Thoracic aorta (tissue), 2 donors: ENCODE results near the gene NEB. TPM values are rescaled to one million over a fixed set of nuclear protein-coding genes. Genes with fewer than 3 reads are reported as not detected.

Source experiments
- ATAC-seq: fragments of 150-250 bp; one replicate; pipeline ENCODE4 v1.8.0; 2017; ENCODE audit warnings: low read depth; ENCODE audit not compliant: insufficient number of reproducible peaks, low FRiP score
- DNase-seq: peaks from one replicate; pipeline ENCODE4 v3.0.0-alpha.2; 2020; ENCODE audit warnings: low spot score
- H3K27ac ChIP-seq, 2 donors: fragments of 200-600 bp; sonication (generic); 1 replicate in 1 of 2; 2 replicates in 1 of 2; pipeline ENCODE4 v1.5.1; 2016; ENCODE audit warnings: mild to moderate bottlenecking in 2 of 2, moderate library complexity in 2 of 2
- H3K27me3 ChIP-seq: fragments of 200-600 bp; sonication (generic); replicated peaks from 2 replicates; pipeline ENCODE4 v1.6.0; 2016; ENCODE audit warnings: mild to moderate bottlenecking; ENCODE audit not compliant: insufficient read depth
- H3K36me3 ChIP-seq: fragments of 200-600 bp; sonication (generic); one replicate; pipeline ENCODE4 v1.5.1; 2016
- H3K4me1 ChIP-seq, 2 donors: fragments of 200-600 bp; sonication (generic); 1 replicate in 1 of 2; 2 replicates in 1 of 2; pipeline versions ENCODE4 v1.5.1 to v1.6.0; 2016; ENCODE audit warnings: low read depth in 2 of 2, mild to moderate bottlenecking in 1 of 2; ENCODE audit not compliant: control insufficient read depth in 1 of 2
- H3K4me3 ChIP-seq: fragments of 200-600 bp; sonication (generic); 2 replicates; pipeline ENCODE4 v1.5.1; 2016; ENCODE audit warnings: mild to moderate bottlenecking
- H3K9me3 ChIP-seq: fragments of 200-600 bp; sonication (generic); 2 replicates; pipeline ENCODE4 v1.5.1; 2016
- total RNA-seq, 2 donors: library from RNA; depleted of rRNA; stranded (reverse); fragments of >200 nt; gene quantifications; one replicate each; pipeline versions ENCODE4 v1.1.0 to v1.2.3, GENCODE V29; 2016
- TF ChIP-seq, protein P1 (sequence below): fragments of 200-600 bp; sonication (generic); IDR thresholded peaks from one replicate; pipeline ENCODE4 v1.5.1; 2019; ENCODE audit warnings: antibody characterized with exemption

The NEB gene
- total RNA-seq, 2 donors from 2014 or later: 3.2 to 8.6 TPM

DNA sequence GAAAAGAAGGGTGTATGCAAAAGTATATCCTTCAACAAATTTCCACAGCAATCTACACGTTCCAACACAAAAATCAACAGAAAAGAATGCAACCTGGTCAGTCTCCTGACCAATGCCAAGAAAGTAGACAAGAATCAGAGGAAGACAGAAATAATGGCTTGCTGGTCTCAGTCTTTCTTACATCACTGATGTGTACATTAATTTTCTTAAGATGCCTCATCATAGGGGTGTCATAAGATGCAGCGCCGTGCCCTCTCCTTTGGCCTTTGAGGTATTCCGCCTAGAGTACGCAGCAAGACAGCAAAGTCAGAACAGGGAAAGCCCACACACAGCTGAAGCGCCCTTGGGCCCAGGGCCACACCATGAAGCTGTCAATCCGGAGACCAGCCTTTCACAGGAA lies 211.7 kb downstream of the NEB start:
- no peaks in the 10 kb centered on the region for H3K27me3 ChIP-seq
- no peaks in the 10 kb centered on the region for H3K4me1 ChIP-seq
- H3K4me3 ChIP-seq: no peak overlapping the region
- TF ChIP-seq, protein P1, sequence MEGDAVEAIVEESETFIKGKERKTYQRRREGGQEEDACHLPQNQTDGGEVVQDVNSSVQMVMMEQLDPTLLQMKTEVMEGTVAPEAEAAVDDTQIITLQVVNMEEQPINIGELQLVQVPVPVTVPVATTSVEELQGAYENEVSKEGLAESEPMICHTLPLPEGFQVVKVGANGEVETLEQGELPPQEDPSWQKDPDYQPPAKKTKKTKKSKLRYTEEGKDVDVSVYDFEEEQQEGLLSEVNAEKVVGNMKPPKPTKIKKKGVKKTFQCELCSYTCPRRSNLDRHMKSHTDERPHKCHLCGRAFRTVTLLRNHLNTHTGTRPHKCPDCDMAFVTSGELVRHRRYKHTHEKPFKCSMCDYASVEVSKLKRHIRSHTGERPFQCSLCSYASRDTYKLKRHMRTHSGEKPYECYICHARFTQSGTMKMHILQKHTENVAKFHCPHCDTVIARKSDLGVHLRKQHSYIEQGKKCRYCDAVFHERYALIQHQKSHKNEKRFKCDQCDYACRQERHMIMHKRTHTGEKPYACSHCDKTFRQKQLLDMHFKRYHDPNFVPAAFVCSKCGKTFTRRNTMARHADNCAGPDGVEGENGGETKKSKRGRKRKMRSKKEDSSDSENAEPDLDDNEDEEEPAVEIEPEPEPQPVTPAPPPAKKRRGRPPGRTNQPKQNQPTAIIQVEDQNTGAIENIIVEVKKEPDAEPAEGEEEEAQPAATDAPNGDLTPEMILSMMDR: no peak
- no peak for DNase-seq
- no peak overlapping the region for H3K27ac ChIP-seq
- no peaks in the 10 kb centered on the region for H3K36me3 ChIP-seq
- no peak for ATAC-seq
- H3K9me3 ChIP-seq: no peaks in the 10 kb centered on the region

- ATAC-seq (no peak), DNase-seq (no peak)
- Histone ChIP-seq H3K4me3 (no peak overlapping the region), H3K36me3 (no peaks in the 10 kb centered on the region), H3K27ac (no peak overlapping the region), H3K4me1 (no peaks in the 10 kb centered on the region), H3K27me3 (no peaks in the 10 kb centered on the region), H3K9me3 (no peaks in the 10 kb centered on the region)
- TF ChIP-seq, protein P1: no peak
These were observed 213.3 kb downstream of the NEB start for GRCh38 chr2:151520976-151521375.

GRCh38 chr2:151518802-151519201 lies 215.5 kb downstream of the NEB start:
- no peak overlapping the region for H3K4me3 ChIP-seq
- no peaks in the 10 kb centered on the region for H3K4me1 ChIP-seq
- H3K27me3 ChIP-seq: no peaks in the 10 kb centered on the region
- ATAC-seq (no peak), DNase-seq (no peak)
- TF ChIP-seq, protein P1: no peak
- no peaks in the 10 kb centered on the region for H3K36me3 ChIP-seq
- H3K27ac ChIP-seq: no peak overlapping the region
- no peaks in the 10 kb centered on the region for H3K9me3 ChIP-seq

DNA sequence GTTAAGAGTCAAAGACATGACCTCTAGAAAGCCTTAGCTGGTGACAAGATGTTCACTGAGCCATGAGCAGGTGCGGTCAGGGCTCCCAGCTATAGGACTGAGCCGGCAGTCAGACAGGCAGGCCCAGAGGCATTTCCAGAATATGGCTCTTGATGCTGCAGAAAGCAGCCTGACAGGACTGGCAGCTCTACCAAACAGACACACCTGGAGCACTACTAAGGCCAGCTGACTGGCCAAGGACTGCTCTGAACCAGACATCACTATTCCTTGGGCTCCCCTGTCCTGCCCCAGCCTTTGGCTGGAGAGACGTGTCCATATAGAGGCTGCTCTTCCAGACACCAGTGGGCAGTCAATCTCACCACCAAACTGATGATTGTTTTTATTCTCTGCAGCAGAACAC lies 225.8 kb downstream of the NEB start:
- Histone ChIP-seq H3K27ac (no peak overlapping the region), H3K9me3 (no peaks in the 10 kb centered on the region), H3K4me3 (no peak overlapping the region), H3K4me1 (no peaks in the 10 kb centered on the region), H3K36me3 (no peaks in the 10 kb centered on the region), H3K27me3 (no peaks in the 10 kb centered on the region)
- no peak for ATAC-seq
- TF ChIP-seq, protein P1: no peak
- DNase-seq: no peak

DNA sequence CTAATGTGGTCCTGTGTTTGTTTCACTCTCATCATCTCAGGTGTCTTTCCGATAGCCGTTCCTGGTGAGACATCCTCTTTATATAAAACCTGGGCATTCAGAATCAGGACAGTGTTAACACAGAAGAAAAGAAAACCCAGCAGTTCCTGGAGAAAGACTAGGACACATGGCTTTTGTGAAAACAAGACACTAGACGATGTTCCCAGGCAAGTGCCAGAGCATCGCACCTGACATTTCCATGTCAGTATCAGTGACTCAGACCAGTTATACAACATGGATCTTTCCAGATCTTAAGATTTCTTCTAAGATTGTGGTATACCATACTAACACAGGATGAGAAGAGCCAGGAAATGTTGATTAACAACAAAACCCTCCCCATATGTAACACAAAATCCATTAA lies 228.1 kb downstream of the NEB start:
- no peaks in the 10 kb centered on the region for H3K9me3 ChIP-seq
- H3K4me3 ChIP-seq: no peak overlapping the region
- DNase-seq: no peak
- no peak for ATAC-seq
- no peaks in the 10 kb centered on the region for H3K36me3 ChIP-seq
- no peak overlapping the region for H3K27ac ChIP-seq
- TF ChIP-seq, protein P1: no peak
- H3K4me1 ChIP-seq: no peaks in the 10 kb centered on the region
- H3K27me3 ChIP-seq: no peaks in the 10 kb centered on the region
